ENCODE data around the gene NABP2.

The NABP2 gene

GRCh38 chr12:56274299-56274698, 50.2 kb downstream of the NABP2 start:
- no peak for TF ChIP-seq CTCF (conservative IDR thresholded peaks at IDR 0.05; ENCODE audit: low read length)
- no peak overlapping the region for H3K4me3 ChIP-seq (ENCODE audit: low read length)
- no peak for DNase-seq (ENCODE audit: low read depth)

GRCh38 chr12:56278905-56279304, 54.8 kb downstream of the NABP2 start:
- TF ChIP-seq CTCF (conservative IDR thresholded peaks at IDR 0.05; ENCODE audit: low read length): no peak
- H3K4me3 ChIP-seq (ENCODE audit: low read length): no peak overlapping the region
- DNase-seq (ENCODE audit: low read depth): no peak

Measured in AG10803 (cell line).